ENCODE results near the gene MANSC1. TPM values are rescaled to one million over a fixed set of nuclear protein-coding genes. Genes with fewer than 3 reads are reported as not detected.
A peak's percentile ranks its signal among the peaks of the same experiment; 100 is the strongest.

Gene MANSC1
- total and polyA plus RNA-seq, 2 experiments from 2014 or later, result 8.2 to 12.2 TPM

GRCh38 chr12:12396694-12397093 lies 46.7 kb upstream of the MANSC1 start:
- no peak overlapping the region for H3K27ac ChIP-seq

DNA sequence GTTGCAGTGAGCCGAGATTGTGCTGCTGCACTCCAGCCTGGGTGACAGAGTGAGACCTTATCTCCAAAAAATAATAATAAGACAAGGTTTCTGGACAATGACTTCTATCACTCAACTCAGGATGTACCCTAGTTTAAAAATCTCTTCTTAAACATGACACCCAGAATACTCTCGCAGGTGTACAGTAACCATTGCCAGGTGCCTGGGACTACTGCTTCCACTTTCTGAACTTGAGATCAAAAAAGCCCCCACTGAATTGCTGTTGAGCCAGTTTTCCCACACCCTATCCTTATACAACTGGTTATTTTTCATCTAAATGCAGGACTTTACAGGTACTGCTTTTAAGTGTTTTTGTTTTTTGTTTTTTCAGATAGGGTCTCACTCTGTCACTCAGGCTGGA lies 43.1 kb upstream of the MANSC1 start:
- 80 to 91% methylated on average over 2 of the region's 2 CpGs for WGBS, 2 experiments (ENCODE audit: low coverage in 1 of 2, low lambda C conversion rate in 2 of 2, missing lambda C conversion rate in 2 of 2)
- H3K27me3 ChIP-seq (replicated peaks; ENCODE audit: insufficient read depth), result no peaks in the 10 kb centered on the region
- H3K9ac ChIP-seq, result no peak overlapping the region
- no peak overlapping the region for H3K4me2 ChIP-seq (ENCODE audit: unreplicated experiment)
- H2AFZ ChIP-seq, result no peak overlapping the region
- H3K27ac ChIP-seq, result no peak overlapping the region
- no peaks in the 10 kb centered on the region for H3K36me3 ChIP-seq (ENCODE audit: low read depth)
- no peak overlapping the region for H3K4me3 ChIP-seq
- H3K4me1 ChIP-seq (ENCODE audit: insufficient read depth), result peaks cover 11% of the 10 kb centered on the region
- H4K20me1 ChIP-seq (ENCODE audit: insufficient read depth), result no peaks in the 10 kb centered on the region
- peaks cover 13% of the 10 kb centered on the region for H3F3A ChIP-seq (ENCODE audit: insufficient read depth)
- DNase-seq, result no peak
- no peaks in the 10 kb centered on the region for H3K9me3 ChIP-seq (ENCODE audit: low read depth)
- H3K79me2 ChIP-seq (ENCODE audit: insufficient read depth), result 0 out of 2 replicates have a peak, but pooled peaks cover 7% of the 10 kb centered on the region
- in situ Hi-C loops (cut with MboI), result no loop called here
- TF ChIP-seq EZH2 (IDR thresholded peaks at IDR 0.05; ENCODE audit: insufficient read depth, poor library complexity, severe bottlenecking), result no peak
- no peak for TF ChIP-seq EZH2phosphoT487 (IDR thresholded peaks at IDR 0.05; ENCODE audit: insufficient read depth, low read depth)
- no peaks in the 10 kb centered on the region for H3K9me2 ChIP-seq (ENCODE audit: insufficient read depth)

More at GRCh38 chr12:12396694-12397093, 46.7 kb upstream of the MANSC1 start:
- Histone ChIP-seq H3K27me3 (replicated peaks; ENCODE audit: insufficient read depth) (no peaks in the 10 kb centered on the region), H3K79me2 (ENCODE audit: insufficient read depth) (peaks cover 27% of the 10 kb centered on the region), H3K9me3 (ENCODE audit: low read depth) (no peaks in the 10 kb centered on the region), H3K4me2 (ENCODE audit: unreplicated experiment) (no peak overlapping the region), H3F3A (ENCODE audit: insufficient read depth) (peaks cover 29% of the 10 kb centered on the region), H2AFZ (no peak overlapping the region), H4K20me1 (ENCODE audit: insufficient read depth) (no peaks in the 10 kb centered on the region), H3K9ac (no peak overlapping the region), H3K4me3 (no peak overlapping the region), H3K9me2 (ENCODE audit: insufficient read depth) (no peaks in the 10 kb centered on the region), H3K4me1 (ENCODE audit: insufficient read depth) (peaks cover 19% of the 10 kb centered on the region), H3K36me3 (ENCODE audit: low read depth) (no peaks in the 10 kb centered on the region)
- TF ChIP-seq EZH2 (IDR thresholded peaks at IDR 0.05; ENCODE audit: insufficient read depth, poor library complexity, severe bottlenecking) (no peak), EZH2phosphoT487 (IDR thresholded peaks at IDR 0.05; ENCODE audit: insufficient read depth, low read depth) (no peak)
- DNase-seq, result no peak
- 99% methylated on average over 4 of the region's 4 CpGs for WGBS, 2 experiments (ENCODE audit: low coverage in 1 of 2, low lambda C conversion rate in 2 of 2, missing lambda C conversion rate in 2 of 2)
- in situ Hi-C loops (cut with MboI), result no loop called here

DNA sequence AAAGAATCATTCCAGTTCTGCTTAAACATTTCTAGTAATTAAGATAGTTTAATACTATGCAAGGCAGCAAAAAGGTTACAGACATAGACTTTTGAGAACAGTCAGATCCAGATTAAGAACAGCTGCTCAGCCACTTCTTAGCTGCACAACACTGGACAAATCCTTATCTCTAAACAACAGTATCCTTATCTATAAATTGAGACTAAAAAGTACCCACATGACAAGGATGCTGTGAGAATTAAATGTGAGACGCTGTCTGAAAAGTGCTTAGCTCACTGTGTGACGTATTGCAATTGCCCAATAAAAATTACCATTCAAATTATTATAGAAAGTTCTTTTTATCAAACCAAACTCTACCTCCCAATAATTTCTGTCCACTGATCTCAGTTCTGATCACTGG lies 42.4 kb upstream of the MANSC1 start:
- Histone ChIP-seq H3K27me3 (replicated peaks; ENCODE audit: insufficient read depth) (no peaks in the 10 kb centered on the region), H3K36me3 (ENCODE audit: low read depth) (no peaks in the 10 kb centered on the region), H3K9me3 (ENCODE audit: low read depth) (no peaks in the 10 kb centered on the region), H3K4me3 (no peak overlapping the region), H3K4me2 (ENCODE audit: unreplicated experiment) (no peak overlapping the region), H4K20me1 (ENCODE audit: insufficient read depth) (no peaks in the 10 kb centered on the region), H3K27ac (no peak overlapping the region), H3K9ac (no peak overlapping the region), H2AFZ (no peak overlapping the region), H3F3A (ENCODE audit: insufficient read depth) (peaks cover 7% of the 10 kb centered on the region), H3K9me2 (ENCODE audit: insufficient read depth) (no peaks in the 10 kb centered on the region), H3K79me2 (ENCODE audit: insufficient read depth) (0 out of 2 replicates have a peak, but pooled peaks cover 7% of the 10 kb centered on the region), H3K4me1 (ENCODE audit: insufficient read depth) (peaks cover 14% of the 10 kb centered on the region)
- no peak for DNase-seq
- TF ChIP-seq EZH2phosphoT487 (IDR thresholded peaks at IDR 0.05; ENCODE audit: insufficient read depth, low read depth), result no peak
- 78 to 82% methylated on average over 2 of the region's 2 CpGs for WGBS, 2 experiments (ENCODE audit: low coverage in 1 of 2, low lambda C conversion rate in 2 of 2, missing lambda C conversion rate in 2 of 2)
- in situ Hi-C loops (cut with MboI), result no loop called here

- H3K4me1 ChIP-seq (ENCODE audit: insufficient read depth), result peaks cover 14% of the 10 kb centered on the region
- no peaks in the 10 kb centered on the region for H3K36me3 ChIP-seq (ENCODE audit: low read depth)
- TF ChIP-seq EZH2 (IDR thresholded peaks at IDR 0.05; ENCODE audit: insufficient read depth, poor library complexity, severe bottlenecking) (no peak), EZH2phosphoT487 (IDR thresholded peaks at IDR 0.05; ENCODE audit: insufficient read depth, low read depth) (no peak)
- in situ Hi-C loops (cut with MboI), result no loop called here
- H2AFZ ChIP-seq, result no peak overlapping the region
- 0 out of 2 replicates have a peak overlapping the region, but pooled peaks have one; percentile 34 for H3K4me3 ChIP-seq
- 40% methylated on average over 3 of the region's 3 CpGs for WGBS, 2 experiments (ENCODE audit: low coverage in 1 of 2, low lambda C conversion rate in 2 of 2, missing lambda C conversion rate in 2 of 2)
- no peaks in the 10 kb centered on the region for H3K9me2 ChIP-seq (ENCODE audit: insufficient read depth)
- peak; percentile 88 for DNase-seq
- no peaks in the 10 kb centered on the region for H3K79me2 ChIP-seq (ENCODE audit: insufficient read depth)
- H3K27ac ChIP-seq, result no peak overlapping the region
- H3K9ac ChIP-seq, result 0 out of 2 replicates have a peak overlapping the region, but pooled peaks have one; percentile 17
- no peaks in the 10 kb centered on the region for H4K20me1 ChIP-seq (ENCODE audit: insufficient read depth)
- no peaks in the 10 kb centered on the region for H3F3A ChIP-seq (ENCODE audit: insufficient read depth)
- no peaks in the 10 kb centered on the region for H3K27me3 ChIP-seq (replicated peaks; ENCODE audit: insufficient read depth)
- H3K9me3 ChIP-seq (ENCODE audit: low read depth), result no peaks in the 10 kb centered on the region
- peak overlapping the region; percentile 61 for H3K4me2 ChIP-seq (ENCODE audit: unreplicated experiment)
Observed at GRCh38 chr12:12387501-12387900, 37.5 kb upstream of the MANSC1 start.

Measured in GM23248 (cell line).